A549 (cell line): ENCODE results near the gene LRFN3. TPM values are rescaled to one million over a fixed set of nuclear protein-coding genes. Genes with fewer than 3 reads are reported as not detected.

Experiments
- ATAC-seq, 2 experiments: fragments of 200-7000 bp in 1 of 2; fragments of >200 bp in 1 of 2; cut with Nextera tagmentation in 1 of 2; cut with Tn5 transposase in 1 of 2; 3 replicates each; pipeline versions ENCODE4 v1.8.0 to v1.9.1; 2018 to 2020; ENCODE audit warnings: mild to moderate bottlenecking in 1 of 2, moderate library complexity in 1 of 2
- CTCF ChIA-PET: fragments of 300-600 bp; sonication (Branson Sonifier 250); formaldehyde crosslinking; extraction: SDS; loops from one replicate; lab custom pipeline; 2021; ENCODE audit warnings: antibody characterized with exemption, inconsistent platforms; lab: Yijun Ruan, JAX
- POLR2A ChIA-PET: fragments of 350-600 bp; formaldehyde crosslinking; extraction: SDS; loops from one replicate; lab custom pipeline; 2021; ENCODE audit warnings: antibody characterized with exemption, inconsistent platforms; lab: Yijun Ruan, JAX
- DNase-seq, 2 experiments: peaks; one replicate each; pipeline versions ENCODE4 v3.0.0 to v3.0.0-alpha.2; 2011 to 2016; ENCODE audit warnings: low read depth in 1 of 2, low spot score in 1 of 2
- FAIRE-seq: peaks from 2 replicates; lab custom pipeline; 2011; peaks lifted over from hg19 to GRCh38; lab: Jason Lieb, UNC
- H3K27ac ChIP-seq, 2 experiments: fragments of >200 bp; sonication (Bioruptor Twin); formaldehyde crosslinking; 3 replicates each; pipeline ENCODE4 v1.5.1; 2016 to 2017
- H3K4me1 ChIP-seq: fragments of >200 bp; sonication (Bioruptor Twin); formaldehyde crosslinking; 3 replicates; pipeline ENCODE4 v1.6.1; 2016
- H3K4me2 ChIP-seq: fragments of >200 bp; sonication (Bioruptor Twin); formaldehyde crosslinking; 3 replicates; pipeline ENCODE4 v1.6.1; 2016
- H3K4me3 ChIP-seq: fragments of >200 bp; sonication (Bioruptor Twin); formaldehyde crosslinking; 3 replicates; pipeline ENCODE4 v1.5.1; 2016
- H3K9me3 ChIP-seq: fragments of >200 bp; sonication (Bioruptor Twin); formaldehyde crosslinking; 3 replicates; pipeline ENCODE4 v1.6.1; 2016
- BCL3 ChIP-seq: fragments of >200 bp; sonication (Bioruptor Twin); formaldehyde crosslinking; IDR thresholded peaks from 3 replicates; pipeline ENCODE4 v1.6.1; 2016
- BHLHE40 ChIP-seq: IDR thresholded peaks from 2 replicates; pipeline ENCODE4 v1.6.1; 2012; ENCODE audit warnings: low read depth, low read length, inconsistent platforms
- CBX2 ChIP-seq: fragments of 200-600 bp; sonication (generic); IDR thresholded peaks from 2 replicates; pipeline ENCODE4 v1.6.1; 2016; ENCODE audit warnings: low read depth, mild to moderate bottlenecking, borderline replicate concordance
- CEBPB ChIP-seq, 2 experiments: fragments of >200 bp in 1 of 2; sonication (Bioruptor Twin) in 1 of 2; formaldehyde crosslinking in 1 of 2; IDR thresholded peaks; 2 replicates each; pipeline ENCODE4 v1.6.1; 2012 to 2016
- EHF ChIP-seq: fragments of 250-450 bp; sonication (Bioruptor Pico); IDR thresholded peaks from 2 replicates; pipeline ENCODE4 v1.5.0; 2020; ENCODE audit warnings: mild to moderate bottlenecking
- EHMT2 ChIP-seq: fragments of 200-600 bp; sonication (generic); IDR thresholded peaks from 2 replicates; pipeline ENCODE4 v1.6.1; 2016; ENCODE audit warnings: antibody characterized with exemption, low read depth, mild to moderate bottlenecking, moderate library complexity
- FOXS1 ChIP-seq: fragments of 250-450 bp; sonication (Bioruptor Pico); IDR thresholded peaks from 2 replicates; pipeline ENCODE4 v1.5.0; 2020; ENCODE audit warnings: mild to moderate bottlenecking, moderate library complexity
- HES2 ChIP-seq: fragments of >200 bp; sonication (Bioruptor Twin); formaldehyde crosslinking; IDR thresholded peaks from 2 replicates; pipeline ENCODE4 v1.6.1; 2016
- HOXA7 ChIP-seq: fragments of 250-450 bp; sonication (Bioruptor Pico); IDR thresholded peaks from 2 replicates; pipeline ENCODE4 v1.5.0; 2020; ENCODE audit warnings: mild to moderate bottlenecking, moderate library complexity
- KDM1A ChIP-seq: fragments of 200-600 bp; sonication (generic); IDR thresholded peaks from 2 replicates; pipeline ENCODE4 v1.6.1; 2016; ENCODE audit warnings: low read depth, mild to moderate bottlenecking
- MAX ChIP-seq: IDR thresholded peaks from 2 replicates; pipeline ENCODE4 v1.6.1; 2012
- MYC ChIP-seq: IDR thresholded peaks from 2 replicates; pipeline ENCODE4 v1.6.1; 2012; ENCODE audit warnings: mild to moderate bottlenecking, inconsistent platforms, low read length, improper control_type of control experiment, borderline replicate concordance
- PBX3 ChIP-seq: IDR thresholded peaks from 2 replicates; pipeline ENCODE4 v1.6.1; 2012
- PHF8 ChIP-seq: fragments of 200-600 bp; sonication (generic); IDR thresholded peaks from 2 replicates; pipeline ENCODE4 v1.6.1; 2016; ENCODE audit warnings: low read depth, mild to moderate bottlenecking, antibody characterized with exemption, moderate library complexity, borderline replicate concordance
- POLR2AphosphoS2 ChIP-seq: conservative IDR thresholded peaks from 2 replicates; pipeline ENCODE4 v1.6.1; 2012; ENCODE audit warnings: low read length, improper control_type of control experiment, inconsistent platforms
- RARB ChIP-seq: fragments of 250-450 bp; sonication (Bioruptor Pico); IDR thresholded peaks from 2 replicates; pipeline ENCODE4 v1.8.0; 2021; ENCODE audit warnings: mild to moderate bottlenecking, moderate library complexity
- RNF2 ChIP-seq: fragments of 200-600 bp; sonication (generic); IDR thresholded peaks from 2 replicates; pipeline ENCODE4 v1.6.1; 2016; ENCODE audit warnings: low read depth, mild to moderate bottlenecking, antibody characterized with exemption, moderate library complexity, borderline replicate concordance
- SREBF2 ChIP-seq: fragments of 450-650 bp; IDR thresholded peaks from 2 replicates; pipeline ENCODE4 v1.6.1; 2014; ENCODE audit warnings: mild to moderate bottlenecking, moderate library complexity
- TP53 ChIP-seq: fragments of 250-450 bp; sonication (Bioruptor Pico); IDR thresholded peaks from 2 replicates; pipeline ENCODE4 v1.5.0; 2021; ENCODE audit warnings: mild to moderate bottlenecking, moderate library complexity
- ZSCAN20 ChIP-seq: fragments of 250-450 bp; sonication (Bioruptor Pico); IDR thresholded peaks from 2 replicates; pipeline ENCODE4 v1.8.0; 2022; ENCODE audit warnings: mild to moderate bottlenecking, moderate library complexity
- WGBS: methylation state at CpG from one replicate; pipeline ENCODE4 v1.1.6; 2017; ENCODE audit errors: missing lambda C conversion rate; 5-methylcytosine and 5-hydroxymethylcytosine counted together
- polyA plus RNA-seq, 4 experiments: library from polyadenylated mRNA; depleted of rRNA in 3 of 4; stranded (reverse); fragments of >200 nt; fragmentation: RNase III in 1 of 4; extraction: RNeasy Plus Mini Kit Qiagen cat#74134 plus additional on column Dnase treatment in 1 of 4; gene quantifications; 2 replicates in 3 of 4; 3 replicates in 1 of 4; pipeline ENCODE4 v1.2.3, GENCODE V29; 2011 to 2017
- TF ChIP-seq, protein P1 (sequence below): fragments of 150-350 bp; IDR thresholded peaks from 2 replicates; pipeline ENCODE4 v1.6.1; 2014; ENCODE audit warnings: low read depth, mild to moderate bottlenecking, low read length
- TF ChIP-seq, protein P2 (sequence below): fragments of 250-450 bp; sonication (Bioruptor Pico); IDR thresholded peaks from 2 replicates; pipeline ENCODE4 v1.5.0; 2021; ENCODE audit warnings: mild to moderate bottlenecking, moderate library complexity, borderline replicate concordance
- TF ChIP-seq, protein P3 (sequence below): IDR thresholded peaks from 2 replicates; pipeline ENCODE4 v1.6.1; 2012; ENCODE audit warnings: low read depth, borderline replicate concordance

Gene LRFN3
- polyA plus RNA-seq, 2 of the 4 experiments (the other 2 are of a cell fraction), result 2.4 to 16.6 TPM

- no peaks in the 10 kb centered on the region for H3K4me1 ChIP-seq
- DNase-seq, result no peak
- no peak overlapping the region for H3K27ac ChIP-seq
- 12% methylated on average over 5 of the region's 5 CpGs for WGBS
- FAIRE-seq, result no peak
- 0 out of 3 replicates have a peak, but pooled peaks cover 3% of the 10 kb centered on the region for H3K9me3 ChIP-seq
- ATAC-seq, result peak; percentile 37 to 40; a peak in 5 of 6 replicates
- no peak overlapping the region for H3K4me2 ChIP-seq
- no peak for TF ChIP-seq BHLHE40
- TF ChIP-seq KDM1A, result no peak
- no peak for TF ChIP-seq PBX3
- no peak for TF ChIP-seq TP53 (CRISPR knock-in tag)
- TF ChIP-seq BCL3, result no peak
- TF ChIP-seq RNF2, result no peak
- TF ChIP-seq, protein P1, sequence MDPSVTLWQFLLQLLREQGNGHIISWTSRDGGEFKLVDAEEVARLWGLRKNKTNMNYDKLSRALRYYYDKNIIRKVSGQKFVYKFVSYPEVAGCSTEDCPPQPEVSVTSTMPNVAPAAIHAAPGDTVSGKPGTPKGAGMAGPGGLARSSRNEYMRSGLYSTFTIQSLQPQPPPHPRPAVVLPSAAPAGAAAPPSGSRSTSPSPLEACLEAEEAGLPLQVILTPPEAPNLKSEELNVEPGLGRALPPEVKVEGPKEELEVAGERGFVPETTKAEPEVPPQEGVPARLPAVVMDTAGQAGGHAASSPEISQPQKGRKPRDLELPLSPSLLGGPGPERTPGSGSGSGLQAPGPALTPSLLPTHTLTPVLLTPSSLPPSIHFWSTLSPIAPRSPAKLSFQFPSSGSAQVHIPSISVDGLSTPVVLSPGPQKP, result no peak
- no peak for TF ChIP-seq HOXA7 (CRISPR knock-in tag)
- TF ChIP-seq, protein P2, sequence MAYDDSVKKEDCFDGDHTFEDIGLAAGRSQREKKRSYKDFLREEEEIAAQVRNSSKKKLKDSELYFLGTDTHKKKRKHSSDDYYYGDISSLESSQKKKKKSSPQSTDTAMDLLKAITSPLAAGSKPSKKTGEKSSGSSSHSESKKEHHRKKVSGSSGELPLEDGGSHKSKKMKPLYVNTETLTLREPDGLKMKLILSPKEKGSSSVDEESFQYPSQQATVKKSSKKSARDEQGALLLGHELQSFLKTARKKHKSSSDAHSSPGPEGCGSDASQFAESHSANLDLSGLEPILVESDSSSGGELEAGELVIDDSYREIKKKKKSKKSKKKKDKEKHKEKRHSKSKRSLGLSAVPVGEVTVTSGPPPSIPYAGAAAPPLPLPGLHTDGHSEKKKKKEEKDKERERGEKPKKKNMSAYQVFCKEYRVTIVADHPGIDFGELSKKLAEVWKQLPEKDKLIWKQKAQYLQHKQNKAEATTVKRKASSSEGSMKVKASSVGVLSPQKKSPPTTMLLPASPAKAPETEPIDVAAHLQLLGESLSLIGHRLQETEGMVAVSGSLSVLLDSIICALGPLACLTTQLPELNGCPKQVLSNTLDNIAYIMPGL (CRISPR knock-in tag), result no peak
- TF ChIP-seq FOXS1, result no peak
- no peak for TF ChIP-seq MYC
- no peak for TF ChIP-seq RARB (CRISPR knock-in tag)
- TF ChIP-seq EHF (CRISPR knock-in tag), result no peak
- TF ChIP-seq CBX2, result no peak
- no peak for TF ChIP-seq POLR2AphosphoS2
- ChIA-PET POLR2A (no interaction called here), CTCF (interaction anchor here (0.6 to 2.6 kb wide), 5 partner anchors 10 to 96 kb away, joined by 3 to 10 read pairs (median 4); no protein-coding TSS in a partner anchor)
- H3K4me3 ChIP-seq, result no peak overlapping the region
These were observed 42.1 kb downstream of the LRFN3 start for GRCh38 chr19:35978271-35978670.

- WGBS, result 36% methylated on average over 20 of the region's 20 CpGs
- CTCF ChIA-PET, result interaction anchor here (0.6 to 1.7 kb wide), 7 partner anchors 8 to 162 kb away, joined by 3 to 7 read pairs (median 4); no protein-coding TSS in a partner anchor
These were observed 42.7 kb downstream of the LRFN3 start for GRCh38 chr19:35978832-35979365.

More at GRCh38 chr19:35978832-35979365, 42.7 kb downstream of the LRFN3 start:
- no peak for TF ChIP-seq KDM1A
- no peak for TF ChIP-seq CBX2
- TF ChIP-seq, protein P3, sequence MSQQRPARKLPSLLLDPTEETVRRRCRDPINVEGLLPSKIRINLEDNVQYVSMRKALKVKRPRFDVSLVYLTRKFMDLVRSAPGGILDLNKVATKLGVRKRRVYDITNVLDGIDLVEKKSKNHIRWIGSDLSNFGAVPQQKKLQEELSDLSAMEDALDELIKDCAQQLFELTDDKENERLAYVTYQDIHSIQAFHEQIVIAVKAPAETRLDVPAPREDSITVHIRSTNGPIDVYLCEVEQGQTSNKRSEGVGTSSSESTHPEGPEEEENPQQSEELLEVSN, result no peak
- TF ChIP-seq PHF8, result no peak
- no peak for TF ChIP-seq ZSCAN20 (CRISPR knock-in tag)
- no peak for TF ChIP-seq BCL3
- no peak for TF ChIP-seq CEBPB (IDR thresholded peaks at IDR 0.05)
- TF ChIP-seq, protein P1, result no peak
- TF ChIP-seq EHMT2, result no peak
- no peak for TF ChIP-seq HES2
- TF ChIP-seq SREBF2, result no peak
- TF ChIP-seq MAX, result no peak
- DNase-seq (no peak), ATAC-seq (no peak), FAIRE-seq (no peak)
- Histone ChIP-seq H3K27ac (no peak overlapping the region), H3K4me2 (no peak overlapping the region), H3K9me3 (0 out of 3 replicates have a peak, but pooled peaks cover 3% of the 10 kb centered on the region), H3K4me3 (no peak overlapping the region), H3K4me1 (no peaks in the 10 kb centered on the region)
- POLR2A ChIA-PET, result interaction anchor here (0.7 kb wide), 1 partner anchor 136 kb away, joined by 5 read pairs; the partner anchor contains the start of gene POLR2I
